Esophagus squamous epithelium (tissue), 4 donors: ENCODE results near the gene ATP11A.

ENCODE experiments used
- CTCF ChIP-seq, 6 experiments: fragments of 450-650 bp in 4 of 6; fragments of 200-600 bp in 2 of 6; sonication (generic) in 2 of 6; IDR thresholded peaks; one replicate each; pipeline ENCODE4 v1.5.1; 2016 to 2019; ENCODE audit warnings: antibody characterized with exemption in 6 of 6, mild to moderate bottlenecking in 4 of 6, moderate library complexity in 4 of 6
- POLR2A ChIP-seq, 4 donors: fragments of 450-650 bp; IDR thresholded peaks; one replicate each; pipeline ENCODE4 v1.6.1; 2017; ENCODE audit warnings: antibody characterized with exemption in 4 of 4, mild to moderate bottlenecking in 4 of 4, moderate library complexity in 3 of 4

- no peak for TF ChIP-seq CTCF (IDR thresholded peaks at IDR 0.05)
- no peak for TF ChIP-seq POLR2A (IDR thresholded peaks at IDR 0.05)
Observed at GRCh38 chr13:112683581-112683980, 6.3 kb upstream of the ATP11A start.
